GM21576 (cell line): ENCODE data around the gene PCDHGA9.
"Not testable (repeated sequence)": the region's sequence is repeated elsewhere in the genome, so short reads cannot be mapped to it uniquely, and the experiment has no call there.

Source experiments
- ATAC-seq: cut with Tn5 transposase; IDR thresholded peaks from one replicate; pipeline ENCODE4 v1.9.1; 2021; ENCODE audit warnings: mild to moderate bottlenecking, moderate library complexity; ENCODE audit not compliant: unreplicated experiment

The PCDHGA9 gene

GRCh38 chr5:141402553-141403243, at the start of gene PCDHGA9:
Gene PCDHGA9, plus strand, starts transcription at chr5:141402778. Its CDS starts 175 bp downstream, at chr5:141402953.
- ATAC-seq = no peak

- no peak for ATAC-seq
Observed at GRCh38 chr5:141354900-141355469, 47.6 kb upstream of the PCDHGA9 start, which contains the start of gene PCDHGA4. Gene PCDHGA4, plus strand, starts transcription at chr5:141355021. Its CDS starts 87 bp downstream, at chr5:141355108.

GRCh38 chr5:141355641-141356040, 46.9 kb upstream of the PCDHGA9 start:
- no peak for ATAC-seq

- no peak for ATAC-seq
Observed at GRCh38 chr5:141356133-141356532, 46.4 kb upstream of the PCDHGA9 start.

GRCh38 chr5:141356950-141357349, 45.6 kb upstream of the PCDHGA9 start:
- no peak for ATAC-seq

GRCh38 chr5:141359790-141360426, 42.7 kb upstream of the PCDHGA9 start, which contains the start of gene PCDHGB2:
Gene PCDHGB2, plus strand, starts transcription at chr5:141359994. Its CDS starts 142 bp downstream, at chr5:141360136.
- ATAC-seq = peak; percentile 62

- ATAC-seq = no peak
Observed at GRCh38 chr5:141360685-141361084, 41.9 kb upstream of the PCDHGA9 start.

GRCh38 chr5:141362719-141363118, 39.9 kb upstream of the PCDHGA9 start:
- ATAC-seq = no peak

GRCh38 chr5:141363952-141364660, 38.5 kb upstream of the PCDHGA9 start, which contains the start of gene PCDHGA5:
Gene PCDHGA5, plus strand, starts transcription at chr5:141364162. Its CDS starts 169 bp downstream, at chr5:141364331.
- ATAC-seq = no peak

GRCh38 chr5:141366016-141366896, 36.3 kb upstream of the PCDHGA9 start:
- ATAC-seq = no peak

- peak; percentile 89 for ATAC-seq
Observed at GRCh38 chr5:141369994-141370848, 32.4 kb upstream of the PCDHGA9 start, which contains the start of gene PCDHGB3. Gene PCDHGB3, plus strand, starts transcription at chr5:141370242. Its CDS starts 153 bp downstream, at chr5:141370395.

GRCh38 chr5:141371572-141372475, 30.8 kb upstream of the PCDHGA9 start:
- no peak for ATAC-seq

GRCh38 chr5:141373673-141374317, 28.8 kb upstream of the PCDHGA9 start, which contains the start of gene PCDHGA6:
Gene PCDHGA6, plus strand, starts transcription at chr5:141373891. Its CDS starts 193 bp downstream, at chr5:141374084.
- ATAC-seq = no peak

- ATAC-seq = no peak
Observed at GRCh38 chr5:141374627-141375026, 28.0 kb upstream of the PCDHGA9 start.

GRCh38 chr5:141375444-141376155, 27.0 kb upstream of the PCDHGA9 start:
- not testable (repeated sequence) for ATAC-seq

GRCh38 chr5:141382469-141383294, 19.9 kb upstream of the PCDHGA9 start, which contains the start of gene PCDHGA7:
Gene PCDHGA7, plus strand, starts transcription at chr5:141382742. Its CDS starts 158 bp downstream, at chr5:141382900.
- ATAC-seq = no peak
